C4-2B (cell line): ENCODE measurements around the gene FUT7.
A peak's percentile ranks its signal among the peaks of the same experiment; 100 is the strongest.

ENCODE experiments used
- H3K27ac ChIP-seq: fragments of 450-650 bp; 2 replicates; pipeline ENCODE4 v1.5.1; 2017
- ZFX ChIP-seq: fragments of 450-650 bp; IDR thresholded peaks from 2 replicates; pipeline ENCODE4 v1.6.1; 2017
- TF ChIP-seq, protein P1 (sequence below): fragments of 450-650 bp; conservative IDR thresholded peaks from 2 replicates; pipeline ENCODE4 v1.5.1; 2017; ENCODE audit warnings: mild to moderate bottlenecking

FUT7 gene

DNA sequence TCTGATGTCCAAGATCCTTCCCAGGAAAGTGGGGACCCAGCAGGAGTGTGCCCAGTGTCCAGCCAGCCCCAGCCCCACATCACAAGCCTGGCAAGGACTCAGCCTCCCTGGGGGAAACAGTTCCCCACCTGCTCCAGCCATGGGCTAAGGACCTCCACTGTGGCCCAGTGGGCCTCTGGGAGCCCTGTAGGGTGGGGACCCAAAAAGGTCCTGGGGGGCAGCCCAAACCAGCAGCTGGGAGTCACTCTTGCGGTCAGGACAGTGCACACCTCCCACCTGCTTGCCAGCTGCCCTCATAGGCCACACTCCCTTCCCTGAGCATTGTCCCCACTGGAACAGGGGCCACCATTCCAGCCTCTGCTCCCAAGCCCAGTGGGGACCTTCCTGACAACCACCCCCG lies 5.5 kb downstream of the FUT7 start:
- no peak for TF ChIP-seq ZFX
- TF ChIP-seq, protein P1, sequence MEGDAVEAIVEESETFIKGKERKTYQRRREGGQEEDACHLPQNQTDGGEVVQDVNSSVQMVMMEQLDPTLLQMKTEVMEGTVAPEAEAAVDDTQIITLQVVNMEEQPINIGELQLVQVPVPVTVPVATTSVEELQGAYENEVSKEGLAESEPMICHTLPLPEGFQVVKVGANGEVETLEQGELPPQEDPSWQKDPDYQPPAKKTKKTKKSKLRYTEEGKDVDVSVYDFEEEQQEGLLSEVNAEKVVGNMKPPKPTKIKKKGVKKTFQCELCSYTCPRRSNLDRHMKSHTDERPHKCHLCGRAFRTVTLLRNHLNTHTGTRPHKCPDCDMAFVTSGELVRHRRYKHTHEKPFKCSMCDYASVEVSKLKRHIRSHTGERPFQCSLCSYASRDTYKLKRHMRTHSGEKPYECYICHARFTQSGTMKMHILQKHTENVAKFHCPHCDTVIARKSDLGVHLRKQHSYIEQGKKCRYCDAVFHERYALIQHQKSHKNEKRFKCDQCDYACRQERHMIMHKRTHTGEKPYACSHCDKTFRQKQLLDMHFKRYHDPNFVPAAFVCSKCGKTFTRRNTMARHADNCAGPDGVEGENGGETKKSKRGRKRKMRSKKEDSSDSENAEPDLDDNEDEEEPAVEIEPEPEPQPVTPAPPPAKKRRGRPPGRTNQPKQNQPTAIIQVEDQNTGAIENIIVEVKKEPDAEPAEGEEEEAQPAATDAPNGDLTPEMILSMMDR, result no peak
- peak overlapping the region; percentile 91 for H3K27ac ChIP-seq

DNA sequence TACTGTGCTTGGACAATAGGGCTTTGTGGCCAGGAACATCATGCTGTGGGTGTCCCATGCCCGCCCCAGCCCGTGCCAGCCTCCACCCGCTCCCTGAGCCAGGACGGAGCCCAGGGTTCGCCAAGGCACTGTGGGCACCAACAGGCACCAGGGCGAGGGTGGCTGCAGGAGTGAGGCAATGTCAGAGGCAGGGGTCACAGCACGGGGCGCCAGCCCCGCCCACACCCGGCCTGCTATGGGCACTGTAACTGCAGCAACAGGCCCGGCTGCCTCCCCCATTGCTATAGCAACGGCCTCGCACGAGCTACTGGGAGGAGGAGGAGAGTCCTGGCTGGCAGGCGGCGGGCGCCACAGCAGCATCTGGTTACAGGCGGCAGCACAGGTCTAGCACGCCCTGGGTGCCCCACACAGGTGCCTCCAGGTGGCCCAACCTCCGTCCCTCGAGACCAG lies 6.3 kb downstream of the FUT7 start:
- peak overlapping the region; percentile 91 for H3K27ac ChIP-seq
- TF ChIP-seq, protein P1, result no peak; the same call in 1 of the 2 replicates
- TF ChIP-seq ZFX, result no peak

DNA sequence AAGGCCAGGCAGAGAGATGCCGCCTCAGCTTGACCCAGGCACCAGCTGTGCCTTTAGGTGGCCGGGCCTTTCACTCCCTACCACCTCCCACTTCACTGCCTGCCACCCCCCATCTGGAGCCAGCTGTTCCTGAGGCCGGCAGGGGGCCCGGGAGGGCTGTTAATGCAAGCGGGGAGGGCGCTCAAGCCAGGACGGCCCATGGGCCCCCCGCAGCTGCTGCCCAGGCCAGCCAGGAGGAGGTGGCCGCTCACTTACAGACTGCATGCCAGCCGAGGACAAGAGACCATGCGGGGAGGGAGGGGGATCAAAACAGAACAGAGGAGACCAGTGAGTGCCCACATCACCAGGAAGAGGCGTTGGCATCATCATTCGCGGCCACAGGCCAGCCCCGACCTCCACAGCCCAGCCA lies 8.3 kb downstream of the FUT7 start:
- H3K27ac ChIP-seq, result peak overlapping the region; percentile 91
- TF ChIP-seq, protein P1, result no peak
- no peak for TF ChIP-seq ZFX

DNA sequence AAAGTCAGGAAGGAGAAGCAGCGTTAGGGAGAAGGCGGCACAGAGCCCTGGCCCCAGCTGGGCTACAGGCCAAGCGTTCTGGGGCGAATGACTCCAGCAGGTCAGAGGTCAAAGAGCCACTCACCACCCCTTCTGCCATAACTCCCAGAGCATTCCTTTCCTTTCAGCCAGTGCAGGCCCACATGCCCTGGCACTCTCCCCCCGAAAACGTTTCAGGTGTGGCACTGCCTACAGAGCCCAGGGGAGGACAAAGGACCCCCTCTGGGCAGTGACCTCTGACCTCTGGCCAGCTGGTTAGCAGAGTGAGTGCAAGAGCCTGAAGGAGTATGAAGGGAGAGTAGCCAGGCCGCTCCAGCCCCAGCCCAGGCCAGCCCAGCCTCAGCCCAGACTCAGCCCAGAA lies 8.7 kb downstream of the FUT7 start:
- TF ChIP-seq, protein P1, result no peak
- TF ChIP-seq ZFX, result no peak
- peak overlapping the region; percentile 91 for H3K27ac ChIP-seq

DNA sequence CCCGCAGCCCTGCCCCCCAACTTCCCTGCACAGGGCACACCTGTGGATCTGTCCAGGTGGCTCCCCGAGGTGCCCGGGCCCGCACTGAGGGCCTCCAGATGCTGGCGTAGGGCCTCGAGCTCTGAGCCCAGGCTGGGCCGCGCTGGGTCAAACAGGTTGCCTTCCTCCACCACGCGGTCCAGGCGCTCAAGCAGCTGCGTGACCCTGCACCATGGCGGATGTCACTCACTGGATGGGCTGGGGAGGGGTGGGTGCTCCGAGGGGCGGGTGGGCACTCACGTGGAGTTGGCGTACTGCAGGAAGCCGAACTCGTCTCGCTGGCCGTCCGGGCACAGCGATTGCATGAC lies 9.3 kb downstream of the FUT7 start:
- TF ChIP-seq, protein P1, result no peak
- TF ChIP-seq ZFX, result no peak
- H3K27ac ChIP-seq, result peak overlapping the region; percentile 91

DNA sequence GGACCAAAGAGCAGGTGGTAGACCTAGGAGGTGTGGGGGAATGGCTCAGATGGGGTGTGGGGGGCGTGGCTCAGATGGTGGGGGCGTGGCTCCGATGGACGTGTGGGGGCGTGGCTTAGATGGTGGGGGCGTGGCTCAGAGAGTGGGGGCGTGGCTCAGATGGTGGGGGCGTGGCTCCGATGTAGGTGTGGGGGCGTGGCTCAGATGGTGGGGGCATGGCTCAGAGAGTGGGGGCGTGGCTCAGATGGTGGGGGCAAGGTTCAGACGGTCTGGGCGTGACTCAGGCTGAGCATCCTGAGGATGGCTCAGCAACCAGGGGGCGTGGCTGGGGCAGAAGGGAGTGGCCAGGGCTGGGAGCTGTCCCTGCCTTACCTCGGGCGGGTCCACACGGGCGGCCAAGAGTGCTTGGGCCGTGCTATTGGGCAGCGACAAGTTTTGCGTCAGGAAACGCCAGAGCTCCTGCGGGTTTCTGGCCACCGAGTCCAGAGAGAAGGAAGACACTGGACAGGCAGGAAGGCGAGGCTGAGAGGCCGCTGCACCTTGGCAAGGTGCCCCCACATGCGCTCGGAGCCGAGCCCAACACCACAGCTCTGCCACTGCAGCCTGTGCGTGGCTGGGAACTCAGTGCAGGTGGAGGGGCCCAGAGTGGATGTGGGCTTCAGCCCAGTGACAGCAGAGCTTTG lies 9.8 kb downstream of the FUT7 start:
- H3K27ac ChIP-seq, result peak overlapping the region; percentile 91
- TF ChIP-seq ZFX, result no peak
- TF ChIP-seq, protein P1, result no peak

DNA sequence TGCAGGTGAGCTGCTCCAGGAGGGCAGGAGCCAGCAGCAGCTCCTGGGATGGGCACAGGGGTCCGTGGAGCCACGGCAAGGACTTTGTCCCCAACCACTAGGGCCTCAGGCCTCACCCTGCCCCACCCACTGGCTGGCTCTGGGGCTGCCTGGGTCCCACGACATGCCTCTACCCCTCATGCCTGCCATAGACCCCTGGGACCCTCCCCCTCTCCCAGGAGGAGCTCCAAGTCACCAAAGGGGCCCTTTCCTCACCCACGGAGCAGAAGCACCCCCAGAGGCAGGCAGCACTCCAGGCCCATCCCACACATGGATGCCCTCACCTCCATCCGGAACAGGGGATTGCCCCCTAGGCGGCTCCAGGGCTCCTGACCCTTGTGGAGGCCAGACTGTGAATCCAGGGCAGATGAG lies 10.3 kb downstream of the FUT7 start:
- H3K27ac ChIP-seq, result no peak overlapping the region
- no peak for TF ChIP-seq ZFX
- TF ChIP-seq, protein P1, result no peak
